H1 (cell line): Measurements from ENCODE around the gene CAD. TPM values are rescaled to one million over a fixed set of nuclear protein-coding genes. Genes with fewer than 3 reads are reported as not detected.

ENCODE experiments used
- CTCF ChIA-PET: fragments of 300-600 bp; sonication (Branson Sonifier 250); formaldehyde crosslinking; loops from one replicate; lab custom pipeline; 2021; ENCODE audit not compliant: partially characterized antibody; lab: Charles Lee
- POLR2A ChIA-PET: fragments of 300-600 bp; sonication (Branson Sonifier 250); formaldehyde crosslinking; loops from one replicate; lab custom pipeline; 2021; ENCODE audit warnings: inconsistent platforms; ENCODE audit not compliant: partially characterized antibody; lab: Charles Lee
- DNase-seq, 2 experiments: peaks; one replicate each; pipeline versions ENCODE4 v3.0.0 to v3.0.0-alpha.2; 2010 to 2022; ENCODE audit warnings: low spot score in 2 of 2, low read depth in 1 of 2, mixed read lengths in 1 of 2
- FAIRE-seq: peaks from 2 replicates; lab custom pipeline; 2011; peaks lifted over from hg19 to GRCh38; lab: Jason Lieb, UNC
- H2AFZ ChIP-seq: 2 replicates; pipeline ENCODE4 v1.8.1; 2012; ENCODE audit warnings: low read length, inconsistent platforms
- H2AK5ac ChIP-seq: 2 replicates; pipeline ENCODE4 v1.6.1; 2013; ENCODE audit warnings: low read depth, low read length
- H2BK120ac ChIP-seq: replicated peaks from 2 replicates; pipeline ENCODE3; 2013; ENCODE audit warnings: low read depth, low read length, inconsistent platforms
- H2BK12ac ChIP-seq: 2 replicates; pipeline ENCODE4 v1.6.1; 2013; ENCODE audit warnings: low read depth, low read length
- H2BK15ac ChIP-seq: 2 replicates; pipeline ENCODE4 v1.6.1; 2013; ENCODE audit warnings: low read length
- H2BK20ac ChIP-seq: 2 replicates; pipeline ENCODE4 v1.6.1; 2013; ENCODE audit warnings: low read length
- H2BK5ac ChIP-seq: 2 replicates; pipeline ENCODE4 v1.6.1; 2013; ENCODE audit warnings: low read depth, low read length
- H3K14ac ChIP-seq: 2 replicates; pipeline ENCODE4 v1.6.1; 2013; ENCODE audit warnings: inconsistent platforms; ENCODE audit not compliant: insufficient read length
- H3K18ac ChIP-seq: 2 replicates; pipeline ENCODE4 v1.6.1; 2013; ENCODE audit warnings: low read length; ENCODE audit errors: extremely low read depth
- H3K23ac ChIP-seq: 2 replicates; pipeline ENCODE4 v1.6.1; 2013; ENCODE audit warnings: inconsistent platforms; ENCODE audit not compliant: insufficient read length
- H3K23me2 ChIP-seq: 2 replicates; pipeline ENCODE4 v1.6.1; 2013; ENCODE audit warnings: low read depth, low read length
- H3K27ac ChIP-seq: 2 replicates; pipeline ENCODE4 v1.6.1; 2011; ENCODE audit warnings: low read depth, low read length, inconsistent platforms
- H3K27me3 ChIP-seq, 4 experiments: replicated peaks in 1 of 4; 1 replicate in 1 of 4; 2 replicates in 3 of 4; pipeline versions ENCODE4 v1.6.1 to v1.8.1; 2011 to 2013; ENCODE audit warnings: low read length in 3 of 4, mild to moderate bottlenecking in 3 of 4, inconsistent platforms in 2 of 4, mixed read lengths in 2 of 4, moderate library complexity in 1 of 4; ENCODE audit not compliant: control insufficient read depth in 3 of 4, insufficient read depth in 3 of 4; ENCODE audit errors: extremely low read depth in 1 of 4
- H3K36me3 ChIP-seq, 4 experiments: 2 replicates each; pipeline versions ENCODE4 v1.6.1 to v1.8.1; 2011 to 2013; ENCODE audit warnings: mild to moderate bottlenecking in 4 of 4, low read length in 3 of 4, moderate library complexity in 2 of 4, control low read depth in 1 of 4, inconsistent platforms in 1 of 4; ENCODE audit not compliant: insufficient read depth in 4 of 4, control insufficient read depth in 2 of 4
- H3K4ac ChIP-seq: replicated peaks from 2 replicates; pipeline ENCODE3; 2013; ENCODE audit warnings: low read length, low read depth, mixed read lengths, inconsistent platforms; ENCODE audit not compliant: insufficient read length
- H3K4me1 ChIP-seq, 4 experiments: replicated peaks in 1 of 4; 1 replicate in 1 of 4; 2 replicates in 3 of 4; pipeline versions ENCODE4 v1.6.1 to v1.8.1; 2011 to 2013; ENCODE audit warnings: low read length in 3 of 4, inconsistent platforms in 2 of 4, mixed read lengths in 1 of 4; ENCODE audit not compliant: insufficient read depth in 4 of 4, control insufficient read depth in 3 of 4
- H3K4me2 ChIP-seq, 2 experiments: 2 replicates each; pipeline versions ENCODE4 v1.6.1 to v1.8.1; 2011 to 2013; ENCODE audit warnings: low read depth in 2 of 2, low read length in 2 of 2, control low read depth in 1 of 2, inconsistent platforms in 1 of 2, mild to moderate bottlenecking in 1 of 2; ENCODE audit not compliant: insufficient read depth in 1 of 2
- H3K4me3 ChIP-seq, 4 experiments: fragments of 200-600, 300-600 bp in 1 of 4; sonication (generic), shearing (Covaris generic), sonication (Bioruptor Twin) in 1 of 4; 2 replicates each; pipeline versions ENCODE4 v1.5.1 to v1.8.1; 2011 to 2016; ENCODE audit warnings: low read length in 4 of 4, low read depth in 3 of 4, control low read depth in 2 of 4, inconsistent platforms in 2 of 4, mild to moderate bottlenecking in 2 of 4, mixed read lengths in 1 of 4, moderate library complexity in 1 of 4; ENCODE audit not compliant: insufficient read depth in 2 of 4; ENCODE audit errors: extremely low read depth in 1 of 4
- H3K56ac ChIP-seq: replicated peaks from 2 replicates; pipeline ENCODE3; 2013; ENCODE audit warnings: low read depth, mild to moderate bottlenecking, mixed read lengths, low read length, inconsistent platforms; ENCODE audit not compliant: insufficient read length
- H3K79me1 ChIP-seq: 2 replicates; pipeline ENCODE4 v1.6.1; 2013; ENCODE audit warnings: low read depth, low read length, control low read depth
- H3K79me2 ChIP-seq, 2 experiments: 2 replicates each; pipeline versions ENCODE4 v1.6.1 to v1.8.1; 2012 to 2013; ENCODE audit warnings: low read length in 2 of 2, mild to moderate bottlenecking in 2 of 2, inconsistent platforms in 1 of 2; ENCODE audit not compliant: insufficient read depth in 2 of 2, control insufficient read depth in 1 of 2
- H3K9ac ChIP-seq, 4 experiments: replicated peaks in 1 of 4; 1 replicate in 1 of 4; 2 replicates in 3 of 4; pipeline versions ENCODE4 v1.6.1 to v1.8.1; 2011 to 2013; ENCODE audit warnings: low read depth in 3 of 4, low read length in 3 of 4, control low read depth in 2 of 4, mild to moderate bottlenecking in 2 of 4, moderate library complexity in 2 of 4, inconsistent platforms in 1 of 4; ENCODE audit errors: extremely low read depth in 1 of 4
- H3K9me3 ChIP-seq, 2 experiments: 2 replicates each; pipeline versions ENCODE4 v1.6.1 to v1.8.1; 2012 to 2013; ENCODE audit warnings: mild to moderate bottlenecking in 2 of 2, moderate library complexity in 2 of 2, control low read depth in 1 of 2, inconsistent platforms in 1 of 2, low read depth in 1 of 2, low read length in 1 of 2, mixed read lengths in 1 of 2; ENCODE audit not compliant: insufficient read depth in 2 of 2
- H4K20me1 ChIP-seq, 2 experiments: replicated peaks in 1 of 2; 2 replicates each; pipeline versions ENCODE3 to v1.8.1; 2011 to 2013; ENCODE audit warnings: inconsistent platforms in 2 of 2, low read length in 2 of 2, mild to moderate bottlenecking in 1 of 2; ENCODE audit not compliant: insufficient read depth in 2 of 2, control insufficient read depth in 1 of 2
- H4K5ac ChIP-seq: 2 replicates; pipeline ENCODE4 v1.6.1; 2013; ENCODE audit warnings: low read length, low read depth, mixed read lengths, inconsistent platforms; ENCODE audit not compliant: insufficient read length
- H4K8ac ChIP-seq: 2 replicates; pipeline ENCODE4 v1.8.0; 2013; ENCODE audit warnings: mild to moderate bottlenecking, moderate library complexity, low read length, inconsistent platforms; ENCODE audit not compliant: insufficient read depth; ENCODE audit errors: extremely low read depth
- H4K91ac ChIP-seq: replicated peaks from 2 replicates; pipeline ENCODE3; 2013; ENCODE audit warnings: low read length, mixed read lengths, inconsistent platforms; ENCODE audit not compliant: insufficient read length
- BCL11A ChIP-seq, 2 experiments: IDR thresholded peaks; one replicate each; pipeline ENCODE4 v1.6.1; 2011; ENCODE audit warnings: low read depth in 2 of 2, low read length in 2 of 2, mild to moderate bottlenecking in 2 of 2
- CTBP2 ChIP-seq: IDR thresholded peaks from 2 replicates; pipeline ENCODE4 v1.7.0; 2011; ENCODE audit warnings: borderline replicate concordance, mild to moderate bottlenecking, moderate library complexity, mixed read lengths, low read length; ENCODE audit not compliant: insufficient read depth, insufficient read length
- EGR1 ChIP-seq: IDR thresholded peaks from 2 replicates; pipeline ENCODE4 v1.6.1; 2011; ENCODE audit warnings: low read depth, low read length, borderline replicate concordance
- FOSL1 ChIP-seq: IDR thresholded peaks from 2 replicates; pipeline ENCODE4 v1.6.1; 2011; ENCODE audit warnings: mild to moderate bottlenecking, low read depth, low read length, moderate library complexity; ENCODE audit not compliant: insufficient read depth
- GTF2F1 ChIP-seq: IDR thresholded peaks from 2 replicates; pipeline ENCODE4 v1.6.1; 2012; ENCODE audit warnings: low read depth, low read length, improper control_type of control experiment, borderline replicate concordance
- MAFK ChIP-seq: IDR thresholded peaks from 2 replicates; pipeline ENCODE4 v1.6.1; 2012; ENCODE audit warnings: low read depth, mild to moderate bottlenecking, improper control_type of control experiment, low read length
- POLR2A ChIP-seq, 2 experiments: IDR thresholded peaks; 1 replicate in 1 of 2; 2 replicates in 1 of 2; pipeline ENCODE4 v1.6.1; 2011; ENCODE audit warnings: low read depth in 2 of 2, low read length in 2 of 2, mild to moderate bottlenecking in 2 of 2; ENCODE audit errors: control extremely low read depth in 1 of 2
- POLR2AphosphoS5 ChIP-seq: IDR thresholded peaks from 2 replicates; pipeline ENCODE4 v1.6.1; 2011; ENCODE audit warnings: low read depth, low read length
- RNF2 ChIP-seq: fragments of 200-900, 300-1000 bp; sonication (generic); IDR thresholded peaks from 2 replicates; pipeline ENCODE4 v1.7.1; 2016; ENCODE audit warnings: borderline replicate concordance, low read depth, mild to moderate bottlenecking, antibody characterized with exemption, low read length; ENCODE audit not compliant: poor library complexity, severe bottlenecking; ENCODE audit errors: missing control alignments
- RXRA ChIP-seq: IDR thresholded peaks from 2 replicates; pipeline ENCODE4 v1.6.1; 2011; ENCODE audit warnings: low read depth, mild to moderate bottlenecking, low read length, moderate library complexity; ENCODE audit not compliant: insufficient read depth
- SIN3A ChIP-seq, 2 experiments: IDR thresholded peaks in 1 of 2; conservative IDR thresholded peaks in 1 of 2; 2 replicates each; pipeline ENCODE4 v1.6.1; 2011 to 2012; ENCODE audit warnings: low read length in 2 of 2, improper control_type of control experiment in 1 of 2, low read depth in 1 of 2, mild to moderate bottlenecking in 1 of 2
- SP4 ChIP-seq: IDR thresholded peaks from 2 replicates; pipeline ENCODE4 v1.6.1; 2012; ENCODE audit warnings: low read length, inconsistent platforms
- TCF12 ChIP-seq: IDR thresholded peaks from 2 replicates; pipeline ENCODE4 v1.6.1; 2011; ENCODE audit warnings: low read depth, mild to moderate bottlenecking, low read length
- WGBS, 2 experiments: shearing (Covaris generic) in 1 of 2; methylation state at CpG; one replicate each; pipeline versions ENCODE4 v1.1.6 to v1.1.7; 2013 to 2015; ENCODE audit warnings: low lambda C conversion rate in 2 of 2, mixed read lengths in 2 of 2, inconsistent platforms in 1 of 2, low coverage in 1 of 2, missing lambda C conversion rate in 1 of 2; ENCODE audit not compliant: insufficient replicate concordance in 2 of 2, insufficient coverage in 1 of 2, insufficient read length in 1 of 2; ENCODE audit errors: extremely low coverage in 1 of 2, missing lambda C conversion rate in 1 of 2; 5-methylcytosine and 5-hydroxymethylcytosine counted together
- polyA plus RNA-seq, 7 experiments: library from polyadenylated mRNA; depleted of rRNA in 3 of 7; stranded (reverse) in 5 of 7; unstranded in 2 of 7; fragments of >200 nt in 5 of 7; fragments of 200-250 nt in 2 of 7; gene quantifications; 1 replicate in 5 of 7; 2 replicates in 1 of 7; 4 replicates in 1 of 7; pipeline versions ENCODE4 v1.2.1 to v1.2.3, GENCODE V29; 2011 to 2013; ENCODE audit warnings: missing spikeins in 2 of 7, mixed read lengths in 2 of 7
- total RNA-seq: library from RNA; stranded (reverse); fragmentation: NEBNext Ultra II Directional; extraction: Animal tissue kit (Norgen Biotek cat#: 25700); gene quantifications from 2 replicates; pipeline ENCODE4 v1.2.1, GENCODE V29; 2021

Gene CAD
- total and polyA plus RNA-seq, 2 of the 8 experiments (the other 6 are each of a cell fraction or from before 2014, with no cell fraction given) = 130 to 146 TPM

DNA sequence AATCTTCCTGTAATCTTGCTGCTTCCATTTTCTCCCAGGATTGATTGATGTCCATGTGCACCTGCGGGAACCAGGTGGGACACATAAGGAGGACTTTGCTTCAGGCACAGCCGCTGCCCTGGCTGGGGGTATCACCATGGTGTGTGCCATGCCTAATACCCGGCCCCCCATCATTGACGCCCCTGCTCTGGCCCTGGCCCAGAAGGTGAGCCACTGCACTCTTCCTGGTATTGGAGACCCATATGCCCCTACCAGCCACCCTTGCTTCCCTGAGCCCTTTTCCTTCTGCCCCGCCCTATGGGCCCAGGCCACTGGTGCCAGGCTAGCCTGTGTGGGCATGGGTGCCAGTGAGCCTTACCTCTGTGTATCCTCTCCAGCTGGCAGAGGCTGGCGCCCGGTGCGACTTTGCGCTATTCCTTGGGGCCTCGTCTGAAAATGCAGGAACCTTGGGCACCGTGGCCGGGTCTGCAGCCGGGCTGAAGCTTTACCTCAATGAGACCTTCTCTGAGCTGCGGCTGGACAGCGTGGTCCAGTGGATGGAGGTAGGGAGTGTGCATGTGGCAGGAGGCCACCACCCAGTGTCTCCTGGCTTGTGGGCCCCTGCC, 20.3 kb downstream of the CAD start:
- Histone ChIP-seq H2AK5ac (no peak overlapping the region), H3K27me3 (no peaks in the 10 kb centered on the region)
- no peak for TF ChIP-seq POLR2A (IDR thresholded peaks at IDR 0.05; ENCODE audit: control extremely low read depth in 1 of 2, low read depth in 2 of 2, low read length in 2 of 2)
- no peak for TF ChIP-seq GTF2F1
- no peak for TF ChIP-seq BCL11A (IDR thresholded peaks at IDR 0.05; ENCODE audit: low read depth in 2 of 2, low read length in 2 of 2)
- no peak for TF ChIP-seq RXRA
- no peak for TF ChIP-seq CTBP2
- no peak for TF ChIP-seq TCF12
- TF ChIP-seq RNF2 = no peak
- TF ChIP-seq EGR1 = no peak
- no peak for TF ChIP-seq MAFK
- no peak for TF ChIP-seq FOSL1
- TF ChIP-seq SP4 = no peak
- TF ChIP-seq POLR2AphosphoS5 = no peak
- no peak for TF ChIP-seq SIN3A (conservative IDR thresholded peaks at IDR 0.05 in 1 of 2, IDR thresholded peaks at IDR 0.05 in 1 of 2; ENCODE audit: low read depth in 1 of 2, low read length in 2 of 2)

More for the DNA sequence above, 20.3 kb downstream of the CAD start:
- H2BK20ac ChIP-seq = no peak overlapping the region
- FAIRE-seq = no peak
- no peak for DNase-seq
- H3K56ac ChIP-seq = no peak overlapping the region
- H3K27ac ChIP-seq = no peak overlapping the region
- no peak overlapping the region for H2AFZ ChIP-seq
- no peak overlapping the region for H3K4me3 ChIP-seq
- H3K36me3 ChIP-seq = peaks cover 83 to 99% (median 96%) of the 10 kb centered on the region in 4 experiments
- no peaks in the 10 kb centered on the region for H3K9me3 ChIP-seq
- no peak overlapping the region for H3K18ac ChIP-seq
- no peak overlapping the region for H3K4ac ChIP-seq
- no peak overlapping the region for H3K9ac ChIP-seq
- no peaks in the 10 kb centered on the region for H3K23me2 ChIP-seq
- H3K23ac ChIP-seq = no peak overlapping the region
- H2BK120ac ChIP-seq = no peak overlapping the region
- no peak overlapping the region for H4K5ac ChIP-seq
- no peaks in the 10 kb centered on the region for H3K79me1 ChIP-seq
- H3K4me1 ChIP-seq = no peaks in the 10 kb centered on the region
- H4K8ac ChIP-seq = no peak overlapping the region
- no peak overlapping the region for H4K91ac ChIP-seq
- peaks cover 4 to 24% of the 10 kb centered on the region in 2 experiments for H4K20me1 ChIP-seq
- no peak overlapping the region for H3K4me2 ChIP-seq
- CTCF ChIA-PET = interaction anchor here (1.1 to 6.9 kb wide), 6 partner anchors 13 to 66 kb away, joined by 3 to 55 read pairs (median 6); partner anchors contain the start of gene TRIM54
- no peak overlapping the region for H2BK12ac ChIP-seq
- H3K79me2 ChIP-seq = no peaks in the 10 kb centered on the region
- POLR2A ChIA-PET = interaction anchor here (1.1 to 32.6 kb wide), 5 partner anchors 7 to 116 kb away, joined by 3 to 835 read pairs (median 4); partner anchors contain the start of gene CAD
- WGBS, 2 experiments = 93% methylated on average over 15 of the region's 15 CpGs; no CpG with 5 or more reads in 1 of the 2 experiments
- H2BK15ac ChIP-seq = no peak overlapping the region
- H3K14ac ChIP-seq = no peak overlapping the region
- no peak overlapping the region for H2BK5ac ChIP-seq
